ENCODE results near the gene SUPT3H. TPM values are rescaled to one million over a fixed set of nuclear protein-coding genes. Genes with fewer than 3 reads are reported as not detected.

SUPT3H gene
- total and polyA plus RNA-seq, 2 of the 13 experiments (the other 11 are each of a cell fraction or from before 2014, with no cell fraction given) = 11.9 to 36.1 TPM

DNA sequence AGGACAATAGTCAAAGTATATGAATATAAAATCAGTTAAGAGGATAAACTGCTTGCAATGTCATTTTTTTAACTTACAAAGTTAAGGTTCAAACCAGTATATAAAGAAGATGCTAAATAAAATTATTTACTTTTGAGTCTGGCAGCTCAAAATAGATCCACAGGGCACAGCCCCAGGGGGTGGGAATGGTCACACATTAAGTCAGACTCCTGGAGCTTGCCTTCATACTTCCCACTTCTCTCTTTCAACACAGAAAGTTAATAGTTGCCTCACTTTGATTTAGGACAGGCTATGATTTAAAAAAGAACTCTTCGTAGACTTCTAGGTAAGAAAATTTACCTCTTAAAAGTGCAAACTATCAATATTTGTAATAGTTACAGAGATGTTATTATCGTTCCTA is 207.9 kb downstream of the SUPT3H start:
- Histone ChIP-seq H3K36me3 (replicated peaks in 1 of 2; ENCODE audit: control insufficient read depth in 1 of 2, insufficient read depth in 2 of 2, low read length in 2 of 2) (no peaks in the 10 kb centered on the region), H3K27ac (ENCODE audit: extremely low read length, insufficient read depth, low read length) (no peak overlapping the region), H3K79me2 (ENCODE audit: insufficient read depth, low read length) (no peaks in the 10 kb centered on the region), H3K9ac (ENCODE audit: insufficient read depth, low read depth, low read length) (no peak overlapping the region), H3K4me2 (ENCODE audit: low read depth, low read length) (no peak overlapping the region), H2AFZ (ENCODE audit: low read length) (no peak overlapping the region), H3K4me1 (ENCODE audit: insufficient read depth, low read length) (no peaks in the 10 kb centered on the region), H4K20me1 (ENCODE audit: insufficient read depth, low read length) (no peaks in the 10 kb centered on the region), H3K4me3 (replicated peaks in 1 of 3; ENCODE audit: insufficient read depth in 1 of 3, low read depth in 2 of 3, low read length in 3 of 3) (no peak overlapping the region), H3K27me3 (ENCODE audit: control insufficient read depth in 1 of 2, insufficient read depth in 2 of 2, low read length in 2 of 2) (no peaks in the 10 kb centered on the region), H3K9me3 (ENCODE audit: low read length) (no peaks in the 10 kb centered on the region)
- in situ Hi-C loops (cut with HindIII; ENCODE audit: extremely low pct_ligation_motif_present, low pct_unique_long_range_greater_than_20kb) = no loop called here
- ChIA-PET POLR2A (no interaction called here), CTCF (ENCODE audit: low intra/inter-chr PET ratio, low total read pairs) (no interaction called here)
- ATAC-seq (no peak), DNase-seq (ENCODE audit: low spot score) (no peak), FAIRE-seq (no peak)
- 94% methylated on average over 2 of the region's 2 CpGs for WGBS (ENCODE audit: low lambda C conversion rate)
- BruUV-seq (replicated peaks) = no TSS peak
- TF ChIP-seq, protein P1, sequence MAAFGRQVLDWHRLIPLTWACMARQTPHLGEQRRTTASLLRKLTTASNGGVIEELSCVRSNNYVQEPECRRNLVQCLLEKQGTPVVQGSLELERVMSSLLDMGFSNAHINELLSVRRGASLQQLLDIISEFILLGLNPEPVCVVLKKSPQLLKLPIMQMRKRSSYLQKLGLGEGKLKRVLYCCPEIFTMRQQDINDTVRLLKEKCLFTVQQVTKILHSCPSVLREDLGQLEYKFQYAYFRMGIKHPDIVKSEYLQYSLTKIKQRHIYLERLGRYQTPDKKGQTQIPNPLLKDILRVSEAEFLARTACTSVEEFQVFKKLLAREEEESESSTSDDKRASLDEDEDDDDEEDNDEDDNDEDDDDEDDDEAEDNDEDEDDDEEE (CRISPR knock-in tag; IDR thresholded peaks at IDR 0.05) = no peak
- TF ChIP-seq ZNF510 (CRISPR knock-in tag; IDR thresholded peaks at IDR 0.05; ENCODE audit: low read depth) (no peak), ZNF496 (CRISPR knock-in tag; IDR thresholded peaks at IDR 0.05; ENCODE audit: insufficient replicate concordance) (no peak)
- intact Hi-C loops (cut with micrococcal nuclease; ENCODE audit: unreplicated experiment) = no loop called here

DNA sequence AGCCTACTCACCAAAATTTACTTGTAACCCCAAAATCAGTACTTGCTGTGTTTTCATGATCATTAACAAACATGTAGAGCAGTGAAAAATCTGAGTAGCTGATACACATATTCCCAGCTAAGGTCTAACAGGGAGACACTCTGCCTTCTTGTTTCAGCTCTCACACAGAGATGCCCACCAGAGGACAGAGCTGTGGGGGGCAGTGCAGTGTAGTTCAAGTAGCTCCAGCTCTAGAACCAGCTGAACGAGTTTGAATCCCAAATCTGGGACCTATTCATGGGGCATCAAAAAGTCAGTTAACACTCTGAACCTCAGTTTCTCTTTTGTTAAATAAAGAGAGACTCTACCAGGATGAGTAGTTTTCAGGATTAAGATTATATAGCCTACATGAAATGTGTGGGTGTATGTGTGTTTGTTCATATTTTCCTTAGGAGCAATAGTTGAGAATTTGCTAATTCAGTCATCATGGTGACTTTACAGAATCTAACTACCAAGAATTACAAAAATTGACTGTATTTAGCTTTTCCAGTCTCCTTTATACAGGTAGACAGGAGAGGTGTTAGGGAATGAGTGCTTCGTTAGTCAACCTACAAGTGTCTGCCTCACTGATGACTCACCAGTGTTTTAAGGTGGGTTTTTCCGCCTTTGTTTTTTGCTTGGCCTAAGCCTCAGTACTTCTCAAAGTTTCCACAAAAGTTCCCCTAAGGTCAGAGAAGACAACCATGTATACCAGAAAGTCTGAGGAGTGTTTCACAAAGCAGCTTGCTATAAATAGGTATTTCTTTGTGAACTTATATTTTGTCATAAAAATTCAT is 213.6 kb downstream of the SUPT3H start:
- Histone ChIP-seq H3K9me3 (ENCODE audit: low read length) (no peaks in the 10 kb centered on the region), H3K4me2 (ENCODE audit: low read depth, low read length) (no peak overlapping the region), H3K9ac (ENCODE audit: insufficient read depth, low read depth, low read length) (no peak overlapping the region), H3K36me3 (replicated peaks in 1 of 2; ENCODE audit: control insufficient read depth in 1 of 2, insufficient read depth in 2 of 2, low read length in 2 of 2) (no peaks in the 10 kb centered on the region), H2AFZ (ENCODE audit: low read length) (no peak overlapping the region), H4K20me1 (ENCODE audit: insufficient read depth, low read length) (no peaks in the 10 kb centered on the region), H3K27ac (ENCODE audit: extremely low read length, insufficient read depth, low read length) (no peak overlapping the region), H3K4me1 (ENCODE audit: insufficient read depth, low read length) (0 out of 2 replicates have a peak, but pooled peaks cover 5% of the 10 kb centered on the region), H3K27me3 (ENCODE audit: control insufficient read depth in 1 of 2, insufficient read depth in 2 of 2, low read length in 2 of 2) (no peaks in the 10 kb centered on the region), H3K4me3 (replicated peaks in 1 of 3; ENCODE audit: insufficient read depth in 1 of 3, low read depth in 2 of 3, low read length in 3 of 3) (no peak overlapping the region), H3K79me2 (ENCODE audit: insufficient read depth, low read length) (no peaks in the 10 kb centered on the region)
- no TSS peak for BruUV-seq (replicated peaks)
- DNase-seq (ENCODE audit: low spot score) = no peak
- ChIA-PET POLR2A (no interaction called here), CTCF (ENCODE audit: low intra/inter-chr PET ratio, low total read pairs) (no interaction called here)
- intact Hi-C loops (cut with micrococcal nuclease; ENCODE audit: unreplicated experiment) = no loop called here
- TF ChIP-seq ZNF276 (CRISPR knock-in tag; IDR thresholded peaks at IDR 0.05; ENCODE audit: low read depth) (no peak), RARG (CRISPR knock-in tag; IDR thresholded peaks at IDR 0.05; ENCODE audit: low read depth) (no peak), ZNF816 (CRISPR knock-in tag; IDR thresholded peaks at IDR 0.05; ENCODE audit: borderline replicate concordance) (no peak), ZNF296 (CRISPR knock-in tag; conservative IDR thresholded peaks at IDR 0.05) (no peak), MIXL1 (CRISPR knock-in tag; IDR thresholded peaks at IDR 0.05) (no peak), ZSCAN31 (CRISPR knock-in tag; IDR thresholded peaks at IDR 0.05; ENCODE audit: low read depth) (no peak), ZNF772 (CRISPR knock-in tag; IDR thresholded peaks at IDR 0.05) (no peak), ZNF337 (CRISPR knock-in tag; IDR thresholded peaks at IDR 0.05; ENCODE audit: borderline replicate concordance, low read depth) (no peak), FOXP1 (IDR thresholded peaks at IDR 0.05) (no peak), FOXP1 (CRISPR knock-in tag; IDR thresholded peaks at IDR 0.05) (no peak), ONECUT2 (CRISPR knock-in tag; IDR thresholded peaks at IDR 0.05) (no peak)
- TF ChIP-seq, protein P2, sequence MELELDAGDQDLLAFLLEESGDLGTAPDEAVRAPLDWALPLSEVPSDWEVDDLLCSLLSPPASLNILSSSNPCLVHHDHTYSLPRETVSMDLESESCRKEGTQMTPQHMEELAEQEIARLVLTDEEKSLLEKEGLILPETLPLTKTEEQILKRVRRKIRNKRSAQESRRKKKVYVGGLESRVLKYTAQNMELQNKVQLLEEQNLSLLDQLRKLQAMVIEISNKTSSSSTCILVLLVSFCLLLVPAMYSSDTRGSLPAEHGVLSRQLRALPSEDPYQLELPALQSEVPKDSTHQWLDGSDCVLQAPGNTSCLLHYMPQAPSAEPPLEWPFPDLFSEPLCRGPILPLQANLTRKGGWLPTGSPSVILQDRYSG (CRISPR knock-in tag; IDR thresholded peaks at IDR 0.05) = no peak
- FAIRE-seq = no peak
- 97% methylated on average over 3 of the region's 3 CpGs for WGBS (ENCODE audit: low lambda C conversion rate)
- no peak for ATAC-seq
- in situ Hi-C loops (cut with HindIII; ENCODE audit: extremely low pct_ligation_motif_present, low pct_unique_long_range_greater_than_20kb) = no loop called here

All from HepG2 (cell line).